Testis (tissue), 2 donors: ENCODE measurements around the gene OLFML2A.
"Not testable (repeated sequence)": the region's sequence is repeated elsewhere in the genome, so short reads cannot be mapped to it uniquely, and the experiment has no call there.

ENCODE experiments used
- POLR2A ChIP-seq: fragments of 450-650 bp; IDR thresholded peaks from one replicate; pipeline ENCODE4 v1.6.1; 2017; ENCODE audit warnings: antibody characterized with exemption, mild to moderate bottlenecking, moderate library complexity
- TF ChIP-seq, protein P1 (sequence below), 3 experiments: fragments of 450-650 bp in 2 of 3; fragments of 200-600 bp in 1 of 3; sonication (generic) in 1 of 3; IDR thresholded peaks; one replicate each; pipeline ENCODE4 v1.5.1; 2016 to 2019; ENCODE audit warnings: antibody characterized with exemption in 3 of 3, mild to moderate bottlenecking in 2 of 3, moderate library complexity in 1 of 3

GRCh38 chr9:124772877-124773276 is 4.1 kb upstream of the OLFML2A start:
- TF ChIP-seq, protein P1, sequence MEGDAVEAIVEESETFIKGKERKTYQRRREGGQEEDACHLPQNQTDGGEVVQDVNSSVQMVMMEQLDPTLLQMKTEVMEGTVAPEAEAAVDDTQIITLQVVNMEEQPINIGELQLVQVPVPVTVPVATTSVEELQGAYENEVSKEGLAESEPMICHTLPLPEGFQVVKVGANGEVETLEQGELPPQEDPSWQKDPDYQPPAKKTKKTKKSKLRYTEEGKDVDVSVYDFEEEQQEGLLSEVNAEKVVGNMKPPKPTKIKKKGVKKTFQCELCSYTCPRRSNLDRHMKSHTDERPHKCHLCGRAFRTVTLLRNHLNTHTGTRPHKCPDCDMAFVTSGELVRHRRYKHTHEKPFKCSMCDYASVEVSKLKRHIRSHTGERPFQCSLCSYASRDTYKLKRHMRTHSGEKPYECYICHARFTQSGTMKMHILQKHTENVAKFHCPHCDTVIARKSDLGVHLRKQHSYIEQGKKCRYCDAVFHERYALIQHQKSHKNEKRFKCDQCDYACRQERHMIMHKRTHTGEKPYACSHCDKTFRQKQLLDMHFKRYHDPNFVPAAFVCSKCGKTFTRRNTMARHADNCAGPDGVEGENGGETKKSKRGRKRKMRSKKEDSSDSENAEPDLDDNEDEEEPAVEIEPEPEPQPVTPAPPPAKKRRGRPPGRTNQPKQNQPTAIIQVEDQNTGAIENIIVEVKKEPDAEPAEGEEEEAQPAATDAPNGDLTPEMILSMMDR (IDR thresholded peaks at IDR 0.05): not testable (repeated sequence)
- TF ChIP-seq POLR2A: not testable (repeated sequence)
